ENCODE results near the gene GCH1.
"Not testable (repeated sequence)": the region's sequence is repeated elsewhere in the genome, so short reads cannot be mapped to it uniquely, and the experiment has no call there.

The GCH1 gene

DNA sequence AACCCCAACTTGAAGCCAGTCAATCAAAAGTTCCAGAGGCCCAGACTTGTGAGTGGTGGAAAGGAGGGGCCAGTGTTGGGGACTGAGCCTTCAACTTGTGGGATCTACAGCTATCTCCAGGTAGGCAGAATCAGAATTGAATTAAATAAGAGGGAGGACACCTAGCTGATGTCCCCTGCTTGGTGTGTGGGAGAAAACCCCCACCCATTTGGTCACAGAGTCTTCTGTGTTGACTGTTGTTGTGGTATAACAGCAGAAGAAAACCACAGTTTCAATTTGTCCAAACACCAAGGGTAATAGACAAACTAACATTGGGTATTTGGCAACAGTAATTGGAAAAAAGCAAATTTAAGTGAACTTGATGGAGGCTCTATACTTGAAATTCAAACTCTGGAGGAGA lies 3.4 kb upstream of the GCH1 start:
- no peak for DNase-seq

DNA sequence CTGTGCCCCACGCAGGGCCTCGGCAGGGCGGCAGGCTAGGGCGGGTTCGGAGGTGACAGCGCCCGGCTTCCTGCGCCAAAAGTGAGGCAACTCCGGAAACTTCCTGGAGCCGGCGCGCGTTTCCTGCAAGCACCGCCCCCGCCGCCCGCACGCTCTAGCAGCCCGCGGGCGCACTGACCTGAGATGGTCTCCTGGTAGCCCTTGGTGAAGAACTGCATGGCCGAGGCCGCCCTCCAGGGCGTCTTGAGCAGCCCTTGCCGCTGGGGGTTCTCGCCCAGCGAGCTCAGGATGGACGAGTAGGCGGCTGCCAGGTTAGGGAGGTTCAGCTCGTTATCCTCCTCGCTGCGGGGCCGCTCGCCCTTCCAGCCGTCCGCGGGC lies 494 bp downstream of the GCH1 start:
- DNase-seq: peak; percentile 84 to 87

DNA sequence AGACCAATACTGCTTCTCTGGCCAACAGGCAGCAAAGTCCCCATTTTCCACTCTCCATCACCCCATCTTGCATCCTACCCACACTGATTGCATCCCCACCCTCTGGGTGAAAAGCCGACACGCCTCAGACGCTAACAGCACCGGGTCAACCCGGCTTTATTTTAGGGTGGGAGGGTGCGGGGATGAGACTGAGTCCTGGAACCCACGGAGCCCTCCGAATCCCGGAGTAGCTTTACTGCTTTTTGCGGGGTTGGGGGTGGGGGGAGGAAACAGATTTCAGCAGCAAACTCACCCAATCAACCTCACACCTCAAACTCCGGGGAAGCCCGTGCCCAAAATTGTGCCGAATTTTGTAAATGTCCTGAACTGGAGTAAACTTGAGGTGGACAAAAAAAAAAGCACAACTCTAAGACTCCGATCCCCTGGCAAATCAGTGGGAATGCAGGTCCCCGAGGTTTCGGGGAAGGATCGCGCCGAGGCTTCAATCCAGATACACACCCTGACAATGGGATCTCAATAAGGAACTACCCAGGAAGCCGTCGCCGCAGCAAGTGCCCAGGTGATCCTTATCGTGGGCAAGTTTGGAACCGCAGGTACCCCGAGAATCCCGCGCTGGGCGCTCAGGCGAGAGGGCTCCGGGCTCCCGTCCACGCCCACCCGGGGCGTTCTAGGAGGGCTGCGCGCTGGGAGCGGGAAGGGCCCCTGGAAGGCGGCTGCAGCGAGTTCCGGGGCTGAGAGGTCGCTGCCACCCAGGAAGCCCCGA lies 1.1 kb downstream of the GCH1 start:
- DNase-seq: peak; percentile 40 to 45

DNA sequence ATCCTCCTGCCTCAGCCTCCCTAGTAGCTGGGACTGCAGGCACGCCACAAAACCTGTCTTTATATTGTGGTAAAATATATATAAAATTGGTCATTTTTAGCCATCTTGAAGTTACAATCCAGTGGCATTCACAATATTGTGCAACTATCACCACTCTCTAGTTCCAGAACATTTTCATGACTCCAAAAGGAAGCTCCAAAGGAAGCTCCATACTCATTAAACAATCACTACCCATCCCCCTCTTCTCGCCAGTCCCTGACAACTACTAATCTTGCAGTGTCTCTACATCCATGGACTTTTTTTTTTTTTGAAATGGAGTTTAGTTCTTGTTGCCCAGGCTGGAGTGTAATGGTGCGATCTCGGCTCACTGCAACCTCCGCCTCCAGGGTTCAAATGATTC lies 3.1 kb downstream of the GCH1 start:
- no peak for DNase-seq

DNA sequence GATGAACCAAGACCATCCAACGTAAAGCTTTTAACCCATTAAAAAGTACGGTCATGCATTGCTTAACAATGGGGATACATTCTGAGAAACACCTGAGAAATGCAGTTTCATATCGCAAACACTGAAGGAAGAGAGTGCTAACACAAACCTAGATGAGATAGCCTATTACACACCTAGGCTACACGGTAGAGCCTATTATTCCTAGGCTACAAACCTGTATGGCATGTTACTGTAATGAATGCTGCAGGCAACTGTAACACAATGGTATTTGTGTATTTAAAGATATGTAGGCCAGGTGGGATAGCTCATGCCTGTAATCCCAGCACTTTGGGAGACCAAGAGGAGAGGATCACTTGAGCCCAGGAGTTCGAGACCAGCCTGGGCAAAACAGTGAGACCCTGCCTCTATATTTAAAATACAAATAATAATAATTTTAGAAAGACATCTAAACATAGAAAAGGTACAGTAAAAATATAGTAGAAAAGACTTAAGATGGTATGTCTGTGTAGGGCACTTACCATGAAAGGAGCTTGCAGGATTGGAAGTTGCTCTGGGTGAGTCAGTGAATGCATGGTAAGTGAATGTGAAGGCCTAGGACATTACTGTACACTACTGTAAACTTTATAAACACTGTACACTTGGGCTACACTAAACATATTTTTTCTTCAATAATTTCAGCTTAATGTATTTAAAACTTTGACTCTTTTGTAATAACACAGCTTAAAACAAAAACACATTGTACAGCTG lies 4.6 kb downstream of the GCH1 start:
- DNase-seq: not testable (repeated sequence)

DNA sequence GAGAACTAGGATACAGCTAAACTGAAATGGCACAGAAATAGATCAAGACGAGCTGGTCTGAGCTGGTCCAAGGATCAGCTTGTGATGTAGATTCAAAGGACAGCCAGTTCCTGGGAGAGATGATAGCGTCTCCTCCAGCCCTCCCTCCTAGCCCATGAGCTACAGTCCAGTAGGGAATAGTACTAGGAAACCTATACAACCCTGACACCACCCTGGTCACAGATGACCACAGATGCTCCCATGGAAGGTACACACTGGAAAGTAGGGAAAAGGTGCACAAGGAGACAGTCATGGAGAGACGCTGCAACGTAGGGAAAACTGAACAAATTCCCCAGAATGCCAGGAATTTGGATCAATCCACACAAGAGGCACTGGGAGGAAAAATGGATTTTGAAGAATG lies 6.9 kb downstream of the GCH1 start:
- no peak for DNase-seq

DNA sequence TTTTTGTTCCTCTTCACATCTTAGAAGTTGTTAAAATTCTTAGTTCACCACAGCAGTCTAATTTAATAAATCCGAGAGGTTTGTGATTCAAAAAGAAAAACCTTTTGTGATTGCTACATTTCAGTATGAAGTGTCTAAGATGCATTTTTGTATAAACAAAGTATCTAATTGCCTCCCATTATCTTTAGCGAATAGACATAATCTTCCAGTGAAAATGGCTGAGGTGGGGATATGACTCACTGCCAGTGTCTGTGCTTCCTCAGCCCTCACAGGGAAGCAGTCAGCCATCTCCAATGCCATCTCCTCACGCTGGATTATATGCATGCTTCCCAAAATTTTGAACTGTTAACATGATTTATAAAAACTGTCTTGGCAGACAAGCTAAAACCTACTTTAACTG lies 7.6 kb downstream of the GCH1 start:
- DNase-seq: no peak

DNA sequence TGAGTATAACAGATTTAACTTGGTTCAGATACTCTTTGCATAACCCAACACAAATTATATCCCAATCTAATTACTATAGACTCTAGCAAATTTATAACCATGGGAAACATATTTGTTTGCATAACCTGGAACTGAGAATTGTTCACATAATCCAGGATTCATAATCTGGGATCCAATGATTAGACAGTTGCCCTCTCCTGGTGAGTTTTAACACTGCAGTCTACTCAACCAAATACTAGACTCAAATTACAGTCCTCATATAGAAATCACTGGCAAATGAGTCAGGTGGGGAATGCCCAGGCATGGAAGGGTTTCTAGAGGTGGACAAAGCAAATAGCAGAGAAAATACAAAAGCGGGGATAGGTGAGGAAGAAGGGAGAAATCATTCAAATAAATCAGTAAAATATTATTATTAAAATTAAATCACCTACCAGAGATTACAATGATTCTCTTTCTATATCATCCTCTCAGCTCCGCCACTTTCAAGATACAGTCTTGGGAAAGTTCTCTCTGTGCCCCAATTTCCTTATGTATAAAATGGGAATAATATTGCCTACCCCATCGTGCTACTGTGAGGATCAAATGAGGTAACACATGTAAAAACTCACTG lies 9.4 kb downstream of the GCH1 start:
- DNase-seq: peak in 1 of 2 experiments; percentile 39

DNA sequence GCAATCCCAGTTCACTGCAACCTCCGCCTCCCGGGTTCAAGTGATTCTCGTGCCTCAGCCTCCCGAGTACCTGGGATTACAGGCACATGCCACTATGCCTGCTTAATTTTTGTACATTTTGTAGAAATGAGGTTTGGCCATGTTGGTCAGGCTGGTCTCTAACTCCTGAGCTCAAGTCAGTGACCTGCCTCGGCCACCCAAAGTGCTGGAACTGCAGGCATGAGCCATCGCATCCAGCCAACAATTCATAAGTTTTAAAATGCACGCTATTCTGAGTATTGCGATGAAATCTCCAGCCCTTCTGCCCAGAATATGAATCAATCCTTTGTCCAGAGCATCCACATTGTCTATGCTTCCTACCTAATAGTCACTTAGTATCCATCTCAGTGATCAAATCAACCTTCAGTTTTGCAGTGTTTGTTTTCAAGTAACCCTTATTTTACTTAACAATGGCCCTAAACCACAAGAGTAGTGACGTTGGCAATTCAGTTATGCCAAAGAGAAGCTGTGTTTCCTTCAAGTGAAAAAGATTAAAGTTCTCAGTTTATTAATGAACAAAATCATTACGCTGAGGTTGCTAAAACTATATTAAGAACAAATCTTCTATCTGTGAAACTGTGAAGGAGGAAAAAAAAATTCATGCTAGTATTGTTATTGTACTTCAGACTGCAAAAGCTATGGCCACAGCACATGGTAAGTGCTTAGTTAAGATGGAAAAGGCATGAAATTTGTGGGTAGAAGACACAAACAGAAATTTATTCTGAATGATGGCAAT lies 11.0 kb downstream of the GCH1 start:
- DNase-seq: no peak

DNA sequence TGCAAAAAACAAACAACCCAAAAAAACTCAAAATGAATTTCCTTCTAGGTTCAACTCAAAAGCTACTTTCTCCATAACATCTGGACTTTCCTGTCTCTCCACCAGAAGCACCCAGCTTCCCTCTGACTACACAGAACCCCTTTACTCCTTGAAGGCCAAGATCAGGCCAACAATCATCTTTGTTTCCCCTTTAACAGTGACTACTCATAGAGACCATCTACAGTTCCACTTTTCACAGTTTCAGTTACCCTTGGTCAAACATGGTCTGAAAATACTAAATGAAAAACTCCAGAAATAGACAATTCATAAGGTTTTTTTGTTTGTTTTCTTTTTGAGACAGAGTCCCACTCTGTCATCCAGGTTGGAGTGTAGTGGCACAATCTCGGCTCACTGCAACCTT lies 11.8 kb downstream of the GCH1 start:
- DNase-seq: no peak

DNA sequence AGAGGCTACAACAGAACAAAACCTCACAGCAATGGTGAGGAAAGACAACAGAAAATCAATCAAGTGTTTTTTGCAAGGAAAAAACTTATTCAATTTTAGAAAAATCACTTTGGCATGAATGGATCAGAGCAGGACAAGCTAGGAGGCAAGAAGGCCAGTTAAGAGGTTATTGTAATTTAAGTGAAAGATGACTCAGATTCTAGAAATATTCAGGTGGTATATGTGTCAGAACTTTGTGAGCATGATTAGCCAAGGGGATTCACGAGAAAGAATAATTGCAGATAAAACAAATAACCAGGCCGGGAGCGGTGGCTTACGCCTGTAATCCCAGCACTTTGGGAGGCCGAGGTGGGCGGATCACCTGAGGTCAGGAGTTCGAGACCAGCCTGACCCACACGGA lies 12.7 kb downstream of the GCH1 start:
- no peak for DNase-seq

DNA sequence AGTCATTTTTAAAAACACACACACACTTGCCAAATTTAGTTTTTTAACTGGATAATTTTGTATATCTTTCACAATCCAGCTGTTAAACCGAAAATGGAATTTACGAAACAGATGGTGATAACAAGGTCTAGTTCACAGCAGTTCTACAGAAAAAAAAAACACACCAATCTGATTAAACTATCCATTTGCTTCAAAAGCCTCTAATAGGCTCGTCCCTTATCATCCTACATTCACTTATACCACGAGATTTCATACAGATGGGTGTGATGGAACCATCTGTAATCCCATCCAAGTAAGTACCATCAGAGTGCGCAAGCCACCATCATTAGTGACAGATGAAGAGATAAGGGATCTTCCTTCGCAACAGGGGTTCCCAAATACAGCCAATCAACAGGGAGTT lies 20.1 kb downstream of the GCH1 start:
- no peak for DNase-seq

DNA sequence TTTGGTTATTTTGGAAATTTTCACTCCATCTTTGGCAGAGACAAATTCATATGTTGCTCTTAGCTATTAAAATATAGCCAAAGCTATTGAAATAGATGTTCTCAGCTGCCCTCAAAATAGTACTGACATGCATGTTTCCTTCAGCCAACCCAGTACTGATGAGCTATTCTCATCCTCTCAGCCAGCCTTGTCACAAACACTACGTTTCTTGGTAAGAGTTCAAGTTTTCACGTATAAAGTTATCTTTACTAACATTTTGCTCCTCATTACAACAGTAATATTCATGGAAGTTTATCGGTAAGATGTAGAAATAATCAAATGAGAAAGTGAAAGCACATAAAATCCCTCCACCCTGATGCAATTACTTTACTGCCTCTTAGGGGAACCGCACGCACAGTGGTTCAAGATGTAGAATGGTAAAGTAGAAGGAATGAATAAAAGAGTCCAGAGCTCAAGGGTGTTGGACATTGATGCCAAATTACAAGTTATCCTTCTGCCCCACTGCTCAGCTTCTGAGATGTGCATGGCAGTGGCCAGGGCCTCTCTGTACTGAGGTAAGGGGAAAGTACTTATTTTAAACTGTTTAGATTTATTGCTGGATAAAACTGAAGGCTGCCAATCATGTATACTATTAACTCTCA lies 20.7 kb downstream of the GCH1 start:
- no peak for DNase-seq

DNA sequence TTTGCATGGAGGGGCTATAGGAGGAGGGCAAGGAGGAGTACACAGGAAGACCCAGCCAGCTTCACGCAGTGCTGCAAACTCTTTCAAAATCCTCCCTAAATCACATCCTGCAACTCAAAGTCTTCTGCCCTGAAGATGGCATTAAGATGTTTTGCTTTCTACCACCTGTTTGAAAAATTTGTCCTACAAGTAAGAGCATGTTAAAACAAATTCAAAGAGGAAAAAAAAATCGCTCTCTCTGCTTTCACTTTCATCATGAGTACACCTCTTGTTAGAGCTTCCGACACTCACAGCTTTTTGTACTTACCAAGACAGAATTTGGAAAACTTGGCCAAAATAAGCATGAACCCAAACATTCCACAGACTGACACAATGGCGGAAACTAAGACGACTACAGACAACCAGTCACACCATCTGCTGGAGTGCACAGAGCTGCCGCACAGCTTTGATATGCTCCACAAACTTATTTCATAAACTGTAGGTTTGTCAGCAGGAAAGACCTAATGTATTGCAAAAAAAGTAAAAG lies 21.3 kb downstream of the GCH1 start:
- DNase-seq: peak; percentile 41 to 52

DNA sequence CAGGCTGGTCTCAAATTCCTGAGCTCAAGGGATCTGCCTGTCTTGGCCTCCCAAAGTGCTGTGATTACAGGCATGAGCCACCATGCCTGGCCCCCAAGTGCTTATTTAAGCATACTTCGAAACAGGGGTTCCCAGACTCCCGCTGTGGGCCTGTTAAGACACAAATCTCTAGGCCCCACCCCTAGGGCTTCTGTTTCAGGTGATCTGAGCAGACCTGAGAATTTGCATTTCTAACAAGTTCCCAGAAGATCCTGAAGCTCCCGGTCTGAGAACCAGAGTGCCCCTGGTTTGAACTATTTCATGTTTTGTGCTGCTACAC lies 25.0 kb downstream of the GCH1 start:
- no peak for DNase-seq

DNA sequence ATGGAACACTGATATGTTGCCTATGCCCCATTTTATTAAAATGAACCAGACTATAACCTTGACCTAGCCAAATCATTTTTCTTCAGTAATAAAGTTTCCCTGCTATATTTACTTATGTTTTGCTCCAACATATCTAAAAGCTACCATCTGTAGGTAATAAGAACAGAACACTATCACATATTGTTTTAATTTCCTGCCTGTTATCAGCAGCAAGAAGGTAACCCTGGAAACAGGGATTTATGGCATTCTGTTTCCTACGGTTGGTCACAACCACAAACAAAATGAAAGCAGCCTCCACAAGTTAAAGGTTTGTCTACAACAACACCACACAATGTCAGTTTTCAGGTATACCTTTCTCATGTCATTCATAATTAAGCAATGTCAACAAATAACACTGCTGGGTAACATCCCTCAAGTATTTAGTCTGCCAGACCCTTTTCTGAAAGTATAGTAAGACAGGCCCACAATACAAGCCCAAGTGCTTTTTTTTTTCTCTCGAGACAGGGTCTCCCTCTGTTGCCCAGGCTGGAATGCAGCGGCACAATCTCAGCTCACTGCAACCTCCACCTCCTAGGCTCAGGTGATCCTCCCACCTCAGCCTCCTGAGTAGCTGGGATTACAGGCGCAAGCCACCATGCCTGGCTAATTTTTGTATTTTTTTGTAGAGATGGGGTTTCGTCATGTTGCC lies 25.5 kb downstream of the GCH1 start:
- DNase-seq: no peak

DNA sequence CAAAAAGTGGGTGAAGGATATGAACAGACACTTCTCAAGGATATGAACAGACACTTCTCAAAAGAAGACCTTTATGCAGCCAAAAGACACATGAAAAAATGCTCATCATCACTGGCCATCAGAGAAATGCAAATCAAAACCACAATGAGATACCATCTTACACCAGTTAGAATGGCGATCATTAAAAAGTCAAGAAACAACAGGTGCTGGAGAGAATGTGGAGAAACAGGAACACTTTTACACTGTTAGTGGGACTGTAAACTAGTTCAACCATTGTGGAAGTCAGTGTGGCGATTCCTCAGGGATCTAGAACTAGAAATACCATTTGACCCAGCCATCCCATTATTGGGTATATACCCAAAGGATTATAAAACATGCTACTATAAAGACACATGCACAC lies 27.0 kb downstream of the GCH1 start:
- DNase-seq: not testable (repeated sequence)

DNA sequence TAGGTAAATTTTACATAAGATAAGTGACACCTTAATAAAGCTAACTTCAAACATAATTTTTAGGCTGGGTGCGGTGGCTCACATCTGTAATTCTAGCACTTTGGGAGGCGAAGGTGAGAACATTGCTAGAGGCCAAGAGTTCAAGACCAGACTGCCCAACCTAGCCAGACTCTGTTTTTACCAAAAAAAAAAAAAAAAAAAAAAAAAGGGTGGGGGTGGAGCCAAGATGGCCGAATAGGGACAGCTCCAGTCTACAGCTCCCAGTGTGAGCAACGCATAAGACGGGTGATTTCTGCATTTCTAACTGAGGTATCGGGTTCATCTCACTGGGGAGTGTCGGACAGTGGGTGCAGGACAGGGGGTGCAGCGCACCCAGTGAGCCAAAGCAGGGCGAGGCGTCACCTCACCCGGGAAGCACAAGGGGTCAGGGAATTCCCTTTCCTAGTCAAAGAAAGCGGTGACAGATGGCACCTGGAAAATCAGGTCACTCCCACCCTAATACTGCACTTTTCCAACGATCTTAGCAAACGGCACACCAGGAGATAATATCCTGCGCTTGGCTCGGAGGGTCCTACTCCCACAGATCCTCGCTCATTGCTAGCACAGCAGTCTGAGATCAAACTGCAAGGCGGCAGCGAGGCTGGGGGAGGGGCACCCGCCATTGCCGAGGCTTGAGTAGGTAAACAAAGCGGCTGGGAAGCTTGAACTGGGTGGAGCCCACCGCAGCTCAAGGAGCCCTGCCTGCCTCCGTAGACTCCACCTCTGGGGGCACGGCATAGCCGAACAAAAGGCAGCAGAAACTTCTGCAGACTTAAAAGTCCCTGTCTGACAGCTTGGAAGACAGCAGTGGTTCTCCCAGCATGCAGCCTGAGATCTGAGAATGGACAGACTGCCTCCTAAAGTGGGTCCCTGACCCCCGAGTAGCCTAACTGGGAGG lies 32.2 kb downstream of the GCH1 start:
- DNase-seq: peak; percentile 37 to 48

DNA sequence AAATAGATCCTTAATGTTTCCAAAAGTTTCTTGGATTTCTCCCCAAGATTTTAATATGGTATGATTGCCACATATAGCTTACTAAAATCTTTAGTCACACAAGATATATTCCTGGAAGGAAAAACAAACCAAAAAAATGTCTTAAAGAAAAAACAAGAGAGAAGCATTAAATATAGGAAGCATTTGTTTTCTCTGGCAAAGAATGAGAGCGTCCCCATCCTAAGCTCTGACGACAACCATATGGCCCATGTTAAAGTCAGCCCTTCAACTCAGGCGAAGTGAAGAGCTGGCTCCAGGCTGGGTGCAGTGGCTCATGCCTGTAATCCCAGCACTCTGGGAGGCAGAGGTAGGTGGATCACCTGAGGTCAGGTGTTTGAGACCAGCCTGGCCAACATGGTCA lies 35.6 kb downstream of the GCH1 start:
- no peak for DNase-seq

DNA sequence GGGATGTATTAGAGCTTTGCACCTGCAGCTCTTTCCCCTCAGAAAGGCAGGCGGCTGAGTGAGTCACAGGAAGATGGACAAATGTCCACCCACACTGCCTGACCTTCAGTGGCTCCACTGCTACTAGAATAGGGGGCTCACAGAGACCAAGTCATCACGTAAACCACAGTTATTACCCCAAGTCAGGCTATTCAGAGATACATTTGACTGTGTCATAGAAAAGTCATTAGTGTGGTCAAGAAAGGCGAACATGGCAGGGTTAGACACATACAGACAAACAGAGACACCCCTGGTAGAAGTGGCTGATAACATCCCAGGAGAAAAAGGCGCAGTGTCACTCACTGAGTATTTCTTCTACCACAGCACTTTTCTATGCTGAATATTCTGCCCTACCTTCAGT lies 36.0 kb downstream of the GCH1 start:
- DNase-seq: no peak

DNA sequence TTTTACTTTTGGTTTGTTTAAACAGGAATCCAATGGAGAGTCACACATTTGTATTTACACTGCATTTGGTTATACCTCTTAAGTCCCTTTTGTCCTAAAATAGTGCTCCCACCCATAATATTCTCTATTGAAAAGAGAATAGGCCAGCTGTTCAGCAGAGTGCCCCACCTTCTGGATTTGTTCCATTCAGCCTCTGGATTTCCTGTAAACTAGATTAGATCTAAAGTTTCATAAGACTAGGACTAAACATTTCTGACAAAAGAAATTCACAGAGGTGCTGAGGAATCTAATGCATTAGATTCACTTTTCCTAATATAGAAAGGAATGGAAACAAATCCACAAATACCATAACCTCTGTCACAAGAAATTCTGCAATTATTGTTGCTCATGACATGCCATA lies 38.1 kb downstream of the GCH1 start:
- no peak for DNase-seq
